Measurements from ENCODE around the gene ZNF407.

ZNF407 gene

DNA sequence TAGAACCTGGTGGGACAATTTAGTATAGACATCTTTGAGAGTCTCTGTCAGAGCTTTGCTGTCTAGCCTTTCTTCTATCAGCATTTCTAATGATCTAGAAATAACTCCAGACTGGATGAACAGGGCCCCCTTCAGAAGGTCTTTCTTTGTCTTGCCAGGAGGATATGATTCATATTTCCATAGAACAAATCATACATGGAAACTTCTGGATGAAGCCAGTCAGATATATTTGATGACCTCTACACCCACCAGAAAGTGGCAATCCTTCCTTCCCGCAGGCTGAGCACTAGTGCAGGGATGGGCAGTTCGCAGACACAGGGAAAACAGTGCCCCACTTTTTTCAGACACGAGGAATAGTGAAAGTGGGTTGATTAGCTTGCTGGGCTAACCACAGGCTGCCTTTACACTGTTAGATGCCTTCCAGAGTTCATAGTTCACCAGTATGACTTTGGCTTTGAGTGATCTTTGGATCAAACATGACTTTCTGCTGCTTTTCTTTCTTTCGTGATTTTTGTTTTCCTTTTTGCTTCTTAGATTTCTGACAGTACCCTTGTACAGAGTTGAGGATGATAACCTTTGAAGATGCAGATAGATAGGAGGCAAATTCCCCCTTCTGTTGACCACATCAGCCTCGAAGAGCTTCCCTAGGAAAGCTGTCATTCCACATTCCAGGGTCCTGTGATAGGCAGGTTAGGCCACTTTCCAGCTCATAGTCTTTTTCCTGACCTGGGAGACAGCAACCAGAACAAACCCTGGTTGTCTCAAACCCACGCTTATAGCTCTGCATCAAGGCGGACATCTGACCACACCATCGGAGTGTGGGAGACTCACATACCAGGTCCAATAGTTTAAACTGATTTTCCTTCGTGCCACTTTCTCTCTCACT lies 237.0 kb downstream of the ZNF407 start:
- no peak for DNase-seq
- intact Hi-C loops (cut with DNase I): no loop called here

DNA sequence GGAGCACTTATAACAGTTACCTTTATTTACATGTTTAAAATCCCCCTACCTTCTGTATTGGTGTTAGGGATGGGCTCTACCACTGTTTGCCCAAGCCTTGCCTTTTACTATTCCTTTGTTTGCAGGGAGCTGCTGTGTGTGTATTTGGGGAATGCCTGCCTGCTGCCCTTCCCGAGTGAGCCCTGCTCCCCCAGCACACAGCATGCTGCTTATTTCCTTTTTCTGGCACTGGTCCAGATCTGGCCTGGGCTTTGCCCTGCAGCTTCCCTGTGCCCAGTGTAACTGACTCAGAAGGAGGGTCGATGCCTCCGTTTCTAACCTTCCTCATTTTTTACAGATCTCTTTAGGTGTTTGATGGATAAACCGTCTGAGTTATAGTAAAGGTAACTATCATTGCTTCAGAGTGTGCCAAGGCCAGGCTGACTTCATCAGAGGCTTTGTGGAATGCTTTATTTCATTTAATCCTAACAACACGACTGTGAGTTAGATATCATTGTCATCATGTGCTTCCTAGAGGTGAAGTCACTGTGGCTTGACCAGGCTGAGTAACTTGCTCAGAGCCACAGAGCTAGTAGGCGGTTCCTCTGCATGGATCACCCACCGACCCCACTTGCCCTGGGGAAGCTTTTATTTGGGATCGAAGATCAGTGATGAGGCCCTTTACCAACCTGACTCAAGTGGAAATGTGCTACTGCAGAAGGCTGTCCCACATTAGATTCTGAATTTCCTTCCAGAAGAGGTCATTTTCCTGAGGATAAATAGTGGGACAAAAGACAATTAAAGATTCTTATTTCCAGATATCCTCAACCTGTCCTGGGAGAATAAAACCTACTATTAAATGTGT lies 238.8 kb downstream of the ZNF407 start:
- intact Hi-C loops (cut with DNase I): no loop called here
- peak in 23 of 42 donors; percentile 6 to 70 (median 25) for DNase-seq

DNA sequence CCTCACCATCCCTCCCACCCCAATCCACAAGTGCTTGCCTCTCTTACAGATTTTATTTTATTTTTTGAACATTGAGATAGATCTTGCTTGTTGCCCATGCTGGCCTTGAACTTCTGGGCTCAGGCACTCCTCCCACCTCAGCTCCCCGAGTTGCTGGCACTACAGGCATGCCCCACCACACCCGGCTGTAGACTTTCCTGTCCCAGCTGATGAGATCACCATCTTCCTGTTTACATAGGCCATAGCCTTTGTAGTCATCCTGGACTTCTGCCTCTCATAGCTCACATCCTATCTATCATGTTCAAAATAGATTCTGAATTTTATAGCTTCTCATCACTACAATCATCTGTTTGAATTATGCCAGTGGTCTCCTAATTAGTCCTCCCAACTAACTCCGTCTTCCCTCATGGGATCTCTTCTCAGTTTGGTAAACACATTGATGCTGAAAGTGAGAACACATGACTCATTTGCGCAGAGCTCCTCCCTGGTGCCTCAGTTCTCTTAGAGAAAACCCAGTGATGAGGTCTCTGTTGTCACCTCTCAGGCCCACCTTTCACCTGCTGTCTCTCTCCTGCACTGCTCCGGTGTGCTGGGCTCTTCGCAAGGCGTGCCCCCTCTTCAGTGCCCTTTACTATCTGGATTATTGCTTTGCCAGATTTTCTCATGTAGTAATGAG lies 243.0 kb downstream of the ZNF407 start:
- intact Hi-C loops (cut with DNase I): no loop called here
- DNase-seq: no peak

DNA sequence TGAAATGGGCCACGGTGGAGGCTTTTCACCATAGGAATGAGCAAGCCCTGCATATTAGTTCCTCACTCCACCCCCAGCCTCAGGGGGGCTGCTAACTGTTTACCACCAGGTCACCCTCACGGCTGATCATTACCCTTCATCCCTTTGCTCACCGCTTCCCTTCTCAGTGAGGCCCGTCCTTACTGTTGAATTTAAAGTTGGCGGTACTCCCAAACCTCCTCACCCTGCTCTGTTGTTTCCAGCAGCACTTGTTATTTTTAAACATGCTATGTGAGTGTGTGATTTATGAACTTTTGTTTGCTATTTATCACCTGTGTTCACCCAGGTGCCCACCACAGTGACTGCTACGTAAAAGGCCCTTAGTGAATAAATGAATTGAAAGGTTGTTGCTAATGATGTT lies 243.6 kb downstream of the ZNF407 start:
- no peak for DNase-seq
- intact Hi-C loops (cut with DNase I): no loop called here

DNA sequence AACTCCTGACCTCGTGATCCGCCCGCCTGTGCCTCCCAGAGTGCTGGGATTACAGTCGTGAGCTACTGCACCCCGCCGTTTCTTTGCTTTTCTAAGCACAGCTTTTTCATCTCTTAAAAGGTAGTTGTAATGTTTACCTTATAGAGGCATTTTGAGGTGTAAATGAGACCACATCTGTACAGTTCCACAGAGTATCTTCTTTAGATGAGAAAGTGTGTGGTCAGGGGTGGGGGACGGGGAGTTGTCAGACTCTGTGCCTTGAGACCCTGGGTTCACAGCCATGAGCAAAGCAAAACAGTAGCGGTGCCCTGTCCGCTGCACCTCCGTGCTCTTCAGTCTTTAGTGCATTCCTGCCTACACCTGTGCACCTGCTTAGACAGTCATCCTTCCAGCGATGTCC lies 251.6 kb downstream of the ZNF407 start:
- DNase-seq: no peak

DNA sequence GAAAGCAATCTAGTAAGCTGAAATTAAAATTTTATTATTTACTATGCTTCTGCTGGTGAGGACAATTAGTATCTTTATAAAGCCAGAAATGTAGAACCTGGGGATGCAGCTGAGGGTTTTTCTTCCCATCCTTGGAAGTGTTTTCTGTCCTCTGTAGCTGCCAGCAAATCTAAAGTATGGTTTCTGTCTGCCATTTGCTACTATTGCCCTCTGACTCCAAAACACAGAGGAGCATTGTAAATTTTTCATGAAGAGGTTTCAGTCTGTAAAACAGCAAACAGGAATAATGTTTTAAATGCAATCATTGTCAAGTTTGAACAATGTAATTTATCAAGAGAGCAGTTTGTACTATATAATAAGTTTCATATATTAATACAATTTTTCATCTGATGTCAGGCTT lies 258.8 kb downstream of the ZNF407 start:
- no peak for DNase-seq
- intact Hi-C loops (cut with DNase I): no loop called here

More for the DNA sequence above, 251.6 kb downstream of the ZNF407 start:
- intact Hi-C loops (cut with DNase I): no loop called here

DNA sequence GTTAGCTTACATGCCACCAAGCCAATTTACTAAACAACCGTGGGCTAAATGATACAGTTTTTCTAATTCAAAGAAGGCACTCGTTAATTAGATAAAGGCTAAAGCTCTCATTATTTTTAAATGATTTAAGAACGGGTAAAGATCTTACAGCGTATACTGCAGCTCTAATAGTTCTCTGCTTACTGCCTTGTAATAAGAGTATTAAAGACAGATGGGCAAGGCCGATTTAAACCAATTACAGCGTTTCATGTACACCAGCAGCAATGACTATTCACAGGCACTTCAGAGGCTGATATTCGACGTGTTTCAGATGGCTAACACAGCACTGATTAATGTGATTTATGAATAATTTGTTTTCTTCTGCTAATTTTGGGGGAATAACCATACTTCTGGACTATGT lies 259.3 kb downstream of the ZNF407 start:
- intact Hi-C loops (cut with DNase I): no loop called here
- DNase-seq: no peak

DNA sequence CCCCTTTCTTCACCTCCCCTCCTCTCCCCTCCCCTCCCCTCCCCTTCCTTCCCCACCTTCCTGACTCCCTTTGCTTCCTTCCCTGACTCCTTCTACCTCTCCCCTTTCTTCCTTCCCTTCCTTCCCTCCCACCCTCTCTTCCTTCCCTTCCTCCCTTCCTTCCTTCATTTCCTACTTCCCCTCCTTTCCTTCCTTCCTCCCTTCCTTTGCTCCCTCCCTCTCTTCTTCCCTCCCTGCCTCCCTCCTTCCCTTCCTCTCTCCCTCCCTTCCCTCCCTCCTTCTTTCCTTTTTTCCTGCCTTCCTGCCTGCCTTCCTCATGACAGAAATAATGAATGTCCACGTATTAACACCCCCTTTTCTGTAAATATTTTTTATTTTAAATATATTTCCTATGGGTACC lies 260.2 kb downstream of the ZNF407 start:
- intact Hi-C loops (cut with DNase I): no loop called here

DNA sequence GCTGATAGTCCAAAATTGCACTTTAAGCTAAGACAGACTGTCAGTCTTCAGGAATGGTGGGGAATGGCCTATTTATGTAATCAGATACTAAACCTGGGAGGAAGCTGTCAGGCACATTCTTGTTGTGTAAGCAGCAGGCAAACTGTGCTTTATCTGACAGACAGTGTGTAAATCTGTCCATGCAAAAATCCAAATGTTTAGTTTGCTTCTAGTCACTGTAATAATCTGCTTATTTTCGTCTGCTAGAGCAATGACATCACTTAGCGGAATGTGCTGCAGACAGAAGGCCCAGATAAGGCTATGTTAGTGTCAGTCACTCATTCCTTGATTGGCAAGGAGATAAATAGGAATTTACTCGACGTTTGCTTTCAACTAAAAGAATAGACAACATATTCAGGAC lies 263.5 kb downstream of the ZNF407 start:
- DNase-seq: no peak
- intact Hi-C loops (cut with DNase I): no loop called here

More for the DNA sequence above, 260.2 kb downstream of the ZNF407 start:
- no peak for DNase-seq

DNA sequence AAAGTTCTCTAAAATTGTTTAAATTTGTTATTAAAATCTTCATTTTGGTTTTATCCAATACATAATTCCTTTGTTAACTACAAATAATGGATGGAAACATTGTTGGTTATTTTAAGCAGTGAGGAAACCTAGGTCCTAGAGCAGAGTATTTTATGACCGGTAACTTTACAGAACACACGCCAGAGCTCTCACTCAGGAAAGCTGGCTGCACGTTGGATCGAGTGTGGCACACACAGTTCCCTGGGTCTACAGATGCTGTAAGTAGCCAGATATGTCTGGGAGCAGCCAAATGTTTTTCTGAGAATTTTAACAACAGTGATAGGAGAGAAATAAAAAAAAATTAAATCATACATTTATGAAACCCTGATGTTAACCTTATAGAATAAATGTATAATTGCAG lies 264.4 kb downstream of the ZNF407 start:
- no peak for DNase-seq
- intact Hi-C loops (cut with DNase I): no loop called here

DNA sequence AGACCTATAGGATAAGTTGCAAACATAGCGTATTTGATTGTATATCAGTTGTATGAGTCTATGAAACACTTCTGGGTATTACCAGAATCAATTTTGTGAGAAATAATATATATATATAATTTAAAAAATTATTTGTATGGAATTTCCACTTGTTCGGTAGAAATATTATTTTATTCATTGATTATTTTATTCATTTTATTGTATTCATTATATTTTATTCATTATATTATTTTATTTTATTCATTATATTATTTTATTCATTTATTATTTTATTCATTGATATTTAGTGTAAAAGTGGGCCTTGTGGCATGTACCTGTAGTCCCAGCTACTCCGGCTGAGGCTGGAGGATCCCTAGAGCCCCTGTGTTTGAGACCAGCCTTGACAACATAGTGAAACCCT lies 268.9 kb downstream of the ZNF407 start:
- intact Hi-C loops (cut with DNase I): no loop called here
- DNase-seq: no peak

DNA sequence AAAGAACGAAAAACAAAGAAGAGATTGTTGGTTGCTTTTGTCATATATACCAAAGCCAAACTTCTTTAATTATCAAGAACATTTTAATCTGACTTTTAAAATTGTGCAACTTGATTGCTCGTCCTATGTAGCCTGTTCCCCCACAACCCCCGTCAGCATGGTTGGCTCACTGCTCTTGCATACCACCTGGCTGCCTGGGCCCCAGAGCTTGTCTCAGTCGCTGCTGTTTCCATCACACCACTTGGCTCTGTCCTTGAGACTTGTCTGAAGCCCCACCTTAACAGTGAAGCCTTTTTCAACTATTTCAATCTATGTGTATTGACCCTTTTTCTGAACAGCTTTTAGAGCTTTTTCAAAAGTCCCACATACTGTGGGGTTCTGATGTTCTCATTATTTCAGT lies 270.8 kb downstream of the ZNF407 start:
- DNase-seq: no peak
- intact Hi-C loops (cut with DNase I): no loop called here

DNA sequence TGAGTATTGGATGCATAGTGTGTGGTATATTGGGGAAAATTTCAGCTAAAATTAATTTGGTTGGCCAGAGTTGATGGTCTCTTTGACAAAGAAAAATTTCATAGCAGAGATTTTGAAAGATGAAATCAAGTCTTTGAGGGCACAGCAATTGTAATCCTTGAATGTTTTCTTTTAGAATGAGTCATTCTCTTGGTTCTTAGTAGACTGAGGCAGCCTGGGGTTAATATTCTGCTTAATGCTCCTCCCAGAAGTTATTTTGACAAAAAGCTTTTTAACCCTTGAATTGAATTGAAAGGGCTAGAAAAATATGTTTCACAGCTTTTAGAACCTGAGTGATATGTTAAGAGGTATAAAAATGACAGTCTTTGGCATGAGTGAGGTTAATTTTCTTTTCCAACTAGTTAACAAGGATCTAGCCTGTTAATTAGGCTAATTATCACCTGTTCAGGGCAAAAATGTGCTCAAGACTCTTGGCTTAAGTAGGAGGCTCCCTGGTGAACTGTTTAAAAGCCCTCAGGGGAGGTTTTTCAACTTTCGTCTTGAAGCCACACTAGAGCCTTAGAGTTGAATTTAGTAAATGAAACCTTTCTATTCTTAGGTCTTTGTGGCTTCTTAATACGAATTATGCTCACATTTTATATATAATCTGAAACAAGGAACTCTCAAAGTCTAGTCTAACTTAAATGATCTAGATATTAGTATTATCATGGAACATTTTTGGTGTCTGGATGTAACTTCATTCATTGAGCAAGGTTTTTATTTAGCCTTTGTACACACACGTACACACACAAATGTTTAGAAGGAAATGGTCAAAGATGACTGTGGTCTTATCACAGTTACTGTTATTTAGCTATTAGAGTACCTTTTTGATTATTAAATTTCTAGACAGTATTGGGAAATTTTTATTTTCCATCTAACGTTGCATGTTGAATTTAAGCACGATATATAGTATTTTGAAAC lies 272.5 kb downstream of the ZNF407 start:
- intact Hi-C loops (cut with DNase I): no loop called here
- no peak for DNase-seq

DNA sequence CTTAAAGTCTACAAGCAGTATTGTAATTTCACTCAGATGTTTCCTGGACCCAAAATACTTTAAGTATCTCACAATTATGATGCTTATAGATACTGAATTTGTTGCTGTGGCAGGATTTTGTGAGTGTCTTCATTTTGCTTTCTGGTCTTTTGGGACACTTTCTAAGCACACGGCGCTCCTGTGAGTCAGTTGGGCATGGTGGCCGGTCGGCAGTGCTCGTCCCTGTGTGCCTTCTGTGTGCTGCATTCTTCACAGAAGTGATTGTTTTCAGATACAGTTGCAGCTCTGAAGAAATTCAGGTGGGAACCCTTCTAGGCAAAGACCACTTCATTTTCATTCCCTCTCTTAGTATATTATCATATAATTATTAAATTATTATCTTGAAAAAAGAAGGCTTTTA lies 273.3 kb downstream of the ZNF407 start:
- intact Hi-C loops (cut with DNase I): no loop called here
- DNase-seq: no peak

DNA sequence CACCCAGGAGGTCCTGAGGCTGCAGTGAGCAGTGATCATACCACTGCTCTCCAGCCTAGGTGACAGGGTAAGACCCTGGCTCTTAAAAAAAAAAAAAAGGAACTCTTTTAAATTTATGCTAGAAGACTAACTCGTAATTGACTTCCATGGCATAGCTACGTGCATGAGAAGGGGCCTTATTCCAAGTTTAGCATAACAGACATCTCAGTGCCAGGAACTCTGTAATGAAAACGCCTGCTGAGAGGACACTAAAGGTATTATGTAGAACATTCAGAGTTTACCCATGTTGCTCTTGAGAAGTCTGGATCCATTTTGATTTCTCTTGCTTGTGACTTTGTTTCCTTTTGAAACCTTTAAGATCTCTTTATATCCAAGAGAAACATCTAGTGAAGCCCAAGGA lies 276.0 kb downstream of the ZNF407 start:
- DNase-seq: no peak
- intact Hi-C loops (cut with DNase I): no loop called here

DNA sequence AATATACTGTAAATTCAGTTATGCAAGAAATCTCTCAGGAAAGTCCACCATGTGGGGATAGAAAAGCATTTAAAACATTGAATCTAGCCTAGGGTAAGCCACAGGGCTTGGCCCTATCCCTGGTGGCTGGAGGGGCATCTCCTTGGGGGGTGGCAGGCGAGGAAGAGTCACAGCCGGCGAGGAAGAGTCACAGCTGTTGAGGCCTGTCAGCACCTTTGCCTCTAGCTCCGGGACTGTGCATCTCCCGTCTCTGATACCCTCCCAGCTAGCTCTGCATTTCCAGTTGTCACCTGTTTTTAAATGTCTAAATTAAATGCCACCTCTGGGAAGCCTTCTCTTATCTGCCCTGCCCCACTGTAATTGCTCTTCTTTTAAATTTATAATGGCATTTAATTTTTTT lies 276.7 kb downstream of the ZNF407 start:
- DNase-seq: no peak
- intact Hi-C loops (cut with DNase I): no loop called here

DNA sequence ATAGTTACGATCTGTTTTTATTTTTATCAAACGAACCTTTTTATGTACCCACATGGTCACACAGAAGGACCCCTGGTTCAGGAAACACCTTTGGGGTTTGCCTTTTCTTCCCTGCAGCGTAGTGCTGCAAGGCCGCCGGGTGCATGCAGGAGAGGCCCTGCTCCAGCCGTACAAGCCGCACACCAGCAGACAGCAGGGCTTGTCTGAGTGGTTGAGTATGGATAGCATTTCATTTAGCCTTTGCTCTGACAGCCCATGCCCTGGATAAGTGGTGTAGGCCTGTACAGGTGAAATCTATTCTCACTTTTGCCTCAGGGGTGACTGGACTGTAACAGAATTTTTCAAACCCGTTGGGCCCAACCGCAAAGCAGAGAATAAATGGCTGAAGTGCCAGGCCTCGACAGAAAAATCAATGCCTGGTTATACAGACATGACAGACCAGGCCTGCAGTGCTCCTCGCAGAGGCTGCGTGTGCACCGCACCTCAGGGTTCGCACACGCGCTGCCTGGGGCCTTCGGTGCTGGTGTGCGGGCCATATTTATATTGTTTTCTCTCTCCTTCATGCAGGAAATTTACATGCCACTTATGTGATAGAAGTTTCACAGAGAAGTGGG lies 279.1 kb downstream of the ZNF407 start:
- intact Hi-C loops (cut with DNase I): no loop called here
- no peak for DNase-seq

DNA sequence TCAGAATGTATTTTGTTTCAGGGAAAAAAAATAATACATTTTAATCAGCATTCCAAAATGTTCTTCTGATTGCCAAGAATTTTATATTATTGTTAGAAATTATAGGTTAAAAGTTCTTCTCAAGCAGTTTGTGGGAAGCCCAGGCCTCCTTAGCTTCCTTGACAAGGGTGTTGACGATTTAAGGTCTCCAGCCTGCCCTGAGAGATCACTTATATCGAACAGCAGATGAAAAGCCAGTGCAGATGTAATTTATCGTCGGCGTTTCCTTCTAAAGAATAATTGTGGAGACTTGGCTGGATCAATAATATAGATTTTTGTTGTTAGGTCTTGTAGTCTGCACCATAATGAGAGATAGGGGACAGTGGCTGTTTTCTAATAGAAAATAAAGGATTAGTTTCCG lies 280.6 kb downstream of the ZNF407 start:
- intact Hi-C loops (cut with DNase I): no loop called here
- DNase-seq: no peak

Data from head of caudate nucleus (tissue), 42 donors.